NCI-H1436 treated with DMSO at 0.1 percent for 48 hours (cell line): Measurements from ENCODE around the gene SECISBP2.

Experiments
- DNase-seq: peaks from one replicate; lab custom pipeline; 2025; lab: John Stamatoyannopoulos, UW

The SECISBP2 gene

GRCh38 chr9:89408628-89409101, 90.4 kb downstream of the SECISBP2 start:
- DNase-seq = no peak
